DOHH2 (cell line): ENCODE data around the gene RSPO4.

Source experiments
- H3F3A ChIP-seq: fragments of 200-600 bp; sonication (generic), shearing (Covaris generic); 2 replicates; pipeline ENCODE4 v1.6.0; 2016; ENCODE audit warnings: antibody characterized with exemption, mild to moderate bottlenecking; ENCODE audit not compliant: control insufficient read depth, insufficient read depth
- H3K27ac ChIP-seq: fragments of 200-600 bp; sonication (generic); 2 replicates; pipeline ENCODE4 v1.5.1; 2014; ENCODE audit warnings: low read depth, mild to moderate bottlenecking, low read length, moderate library complexity
- H3K27me3 ChIP-seq: fragments of 200-600 bp; sonication (generic); 2 replicates; pipeline ENCODE4 v1.6.1; 2014; ENCODE audit warnings: mild to moderate bottlenecking, low read length, mixed read lengths; ENCODE audit not compliant: control insufficient read depth
- H3K36me3 ChIP-seq: fragments of 200-600 bp; sonication (generic); 2 replicates; pipeline ENCODE4 v1.6.1; 2014; ENCODE audit warnings: mild to moderate bottlenecking, low read length, moderate library complexity, mixed read lengths; ENCODE audit not compliant: control insufficient read depth
- H3K4me1 ChIP-seq: fragments of 200-600 bp; sonication (generic); 2 replicates; pipeline ENCODE4 v1.6.1; 2014; ENCODE audit warnings: mild to moderate bottlenecking, low read length, mixed read lengths; ENCODE audit not compliant: control insufficient read depth
- H3K4me2 ChIP-seq: fragments of 200-600 bp; sonication (generic); 2 replicates; pipeline ENCODE4 v1.6.0; 2014; ENCODE audit warnings: mild to moderate bottlenecking, low read length, moderate library complexity
- H3K4me3 ChIP-seq: fragments of 200-600 bp; sonication (generic); 2 replicates; pipeline ENCODE4 v1.5.1; 2014; ENCODE audit warnings: mild to moderate bottlenecking, low read length, mixed read lengths
- H3K79me2 ChIP-seq: fragments of 200-600 bp; sonication (generic); 2 replicates; pipeline ENCODE4 v1.6.1; 2014; ENCODE audit warnings: mild to moderate bottlenecking, low read length, mixed read lengths; ENCODE audit not compliant: control insufficient read depth
- H3K9me2 ChIP-seq: fragments of 200-600 bp; sonication (generic); replicated peaks from 2 replicates; pipeline ENCODE4 v1.6.1; 2014; ENCODE audit warnings: mild to moderate bottlenecking, low read length, mixed read lengths; ENCODE audit not compliant: control insufficient read depth
- H3K9me3 ChIP-seq: fragments of 200-600 bp; sonication (generic); 2 replicates; pipeline ENCODE4 v1.6.1; 2014; ENCODE audit warnings: antibody characterized with exemption, low read length, mixed read lengths; ENCODE audit not compliant: control insufficient read depth, insufficient read depth
- H4K20me1 ChIP-seq: fragments of 200-600 bp; sonication (generic); 2 replicates; pipeline ENCODE4 v1.6.0; 2014; ENCODE audit warnings: low read depth, mild to moderate bottlenecking, antibody characterized with exemption, low read length, moderate library complexity; ENCODE audit not compliant: control insufficient read depth, insufficient read depth
- CTCF ChIP-seq: fragments of 200-600 bp; sonication (generic); IDR thresholded peaks from one replicate; pipeline ENCODE4 v1.5.1; 2014; ENCODE audit warnings: antibody characterized with exemption, mild to moderate bottlenecking, low read depth, low read length; ENCODE audit not compliant: poor library complexity, severe bottlenecking
- EZH2phosphoT487 ChIP-seq: fragments of 200-600 bp; sonication (generic); IDR thresholded peaks from 2 replicates; pipeline ENCODE4 v1.6.1; 2017; ENCODE audit warnings: borderline replicate concordance, mild to moderate bottlenecking, antibody characterized with exemption, low read length, moderate library complexity, mixed read lengths

RSPO4 gene

GRCh38 chr20:1003920-1004697 lies 2.0 kb upstream of the RSPO4 start:
- Histone ChIP-seq H3F3A (no peaks in the 10 kb centered on the region), H3K36me3 (no peaks in the 10 kb centered on the region), H3K4me2 (no peak overlapping the region), H3K9me2 (no peaks in the 10 kb centered on the region), H3K4me1 (no peaks in the 10 kb centered on the region), H3K4me3 (no peak overlapping the region), H3K27ac (no peak overlapping the region), H3K9me3 (no peaks in the 10 kb centered on the region), H4K20me1 (no peaks in the 10 kb centered on the region), H3K27me3 (no peaks in the 10 kb centered on the region), H3K79me2 (no peaks in the 10 kb centered on the region)
- TF ChIP-seq EZH2phosphoT487: no peak
- no peak for TF ChIP-seq CTCF

- H3K9me3 ChIP-seq: no peaks in the 10 kb centered on the region
- no peaks in the 10 kb centered on the region for H3K27me3 ChIP-seq
- TF ChIP-seq CTCF (no peak), EZH2phosphoT487 (no peak)
- no peak overlapping the region for H3K4me3 ChIP-seq
- no peaks in the 10 kb centered on the region for H3K79me2 ChIP-seq
- H3K4me2 ChIP-seq: no peak overlapping the region
- H3K27ac ChIP-seq: no peak overlapping the region
- H3K36me3 ChIP-seq: no peaks in the 10 kb centered on the region
- H3F3A ChIP-seq: no peaks in the 10 kb centered on the region
- H4K20me1 ChIP-seq: no peaks in the 10 kb centered on the region
- no peaks in the 10 kb centered on the region for H3K4me1 ChIP-seq
- H3K9me2 ChIP-seq: no peaks in the 10 kb centered on the region
Observed at GRCh38 chr20:1002682-1003561, 811 bp upstream of the RSPO4 start.

- no peaks in the 10 kb centered on the region for H3K9me2 ChIP-seq
- H4K20me1 ChIP-seq: no peaks in the 10 kb centered on the region
- H3K4me3 ChIP-seq: no peak overlapping the region
- H3K27me3 ChIP-seq: no peaks in the 10 kb centered on the region
- no peak for TF ChIP-seq CTCF
- TF ChIP-seq EZH2phosphoT487: no peak
- H3K27ac ChIP-seq: no peak overlapping the region
- H3F3A ChIP-seq: no peaks in the 10 kb centered on the region
- no peaks in the 10 kb centered on the region for H3K36me3 ChIP-seq
- H3K9me3 ChIP-seq: no peaks in the 10 kb centered on the region
- H3K4me1 ChIP-seq: no peaks in the 10 kb centered on the region
- H3K79me2 ChIP-seq: no peaks in the 10 kb centered on the region
- H3K4me2 ChIP-seq: no peak overlapping the region
Observed at GRCh38 chr20:1001116-1001515, 995 bp downstream of the RSPO4 start.
